HAP-1 (cell line): ENCODE data around the gene AHCY.
"Not testable (repeated sequence)": the region's sequence is repeated elsewhere in the genome, so short reads cannot be mapped to it uniquely, and the experiment has no call there.

ENCODE experiments used
- DNase-seq, 2 experiments: peaks; one replicate each; pipeline ENCODE4 v3.0.0-alpha.2; 2016 to 2020; ENCODE audit warnings: low spot score in 2 of 2
- H3K27me3 ChIP-seq: fragments of 250-450 bp; sonication (Bioruptor Pico); 2 replicates; pipeline ENCODE4 v1.5.1; 2020; ENCODE audit warnings: low read depth, mild to moderate bottlenecking, moderate library complexity
- H3K36me3 ChIP-seq: fragments of 250-450 bp; sonication (Bioruptor Pico); replicated peaks from 2 replicates; pipeline ENCODE4 v1.5.1; 2020; ENCODE audit warnings: mild to moderate bottlenecking
- H3K4me1 ChIP-seq: fragments of 250-450 bp; sonication (Bioruptor Pico); 2 replicates; pipeline ENCODE4 v1.5.1; 2020; ENCODE audit warnings: mild to moderate bottlenecking
- H3K4me3 ChIP-seq: fragments of 250-450 bp; sonication (Bioruptor Pico); 2 replicates; pipeline ENCODE4 v1.5.1; 2020; ENCODE audit warnings: mild to moderate bottlenecking, moderate library complexity
- H3K9me3 ChIP-seq: fragments of 250-450 bp; sonication (Bioruptor Pico); 2 replicates; pipeline ENCODE4 v1.5.1; 2020; ENCODE audit warnings: mild to moderate bottlenecking, moderate library complexity
- in situ Hi-C: fragments of 300-500 bp; cut with MboI; formaldehyde crosslinking; loops from 3 replicates; pipeline ENCODE4 v1.14.3; 2020; ENCODE audit warnings: low sequenced_read_pairs, inconsistent platforms, mixed read lengths

Gene AHCY

DNA sequence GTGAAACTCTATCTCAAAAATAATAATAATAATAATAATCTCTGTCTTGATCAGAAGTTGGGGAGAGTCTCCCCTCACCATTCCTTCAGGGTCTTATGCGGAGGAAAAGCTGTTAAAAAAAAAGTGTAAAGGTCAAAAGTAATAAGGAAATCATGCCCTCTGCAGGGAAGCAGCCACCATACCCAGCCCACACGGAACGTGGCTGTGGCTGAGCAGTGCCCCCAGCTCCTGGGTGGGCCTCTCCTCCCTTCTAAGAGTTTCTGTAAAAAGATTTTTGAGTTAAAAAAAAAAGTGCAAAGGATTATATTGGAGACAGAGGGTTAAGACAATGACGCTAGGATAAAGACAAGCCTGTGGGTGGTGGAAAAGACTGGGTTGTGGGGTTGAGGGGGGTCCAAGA lies 30.6 kb upstream of the AHCY start:
- no peaks in the 10 kb centered on the region; the same call in 1 of the 2 replicates for H3K4me1 ChIP-seq
- no peaks in the 10 kb centered on the region for H3K9me3 ChIP-seq
- H3K4me3 ChIP-seq, result no peak overlapping the region
- in situ Hi-C loops, result no loop called here
- H3K36me3 ChIP-seq, result no peaks in the 10 kb centered on the region
- no peak for DNase-seq
- no peaks in the 10 kb centered on the region for H3K27me3 ChIP-seq

DNA sequence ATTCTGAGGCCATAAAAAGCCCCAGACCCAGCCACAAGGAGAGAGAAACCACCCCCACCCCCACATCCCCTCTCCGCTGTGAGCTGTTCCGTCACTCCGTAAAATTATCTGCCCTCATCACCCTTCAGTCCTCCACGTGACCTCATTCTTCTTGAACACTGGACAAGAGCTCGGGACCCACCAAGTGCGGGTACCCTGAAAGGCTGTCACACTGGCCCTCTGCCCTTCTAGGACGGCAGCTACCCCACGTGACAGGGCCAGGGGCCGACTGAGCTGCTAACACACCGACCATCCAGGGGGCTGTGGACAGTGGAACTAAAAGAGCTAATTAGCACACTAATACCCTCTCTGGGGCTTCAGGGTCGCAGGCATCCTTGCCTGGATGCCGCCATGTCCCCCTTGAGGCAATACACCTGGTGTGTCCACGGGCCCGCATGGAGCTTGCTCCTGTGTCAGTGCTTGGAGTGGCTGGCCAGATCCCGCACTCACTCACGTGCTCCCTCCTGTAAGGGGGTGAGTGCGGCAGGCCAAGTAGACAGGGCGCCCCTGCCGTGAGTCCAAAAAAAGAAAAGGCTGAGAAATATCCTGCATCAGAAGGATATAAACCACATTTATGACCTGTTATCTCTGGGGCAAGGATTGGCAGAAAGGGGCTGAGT lies 29.2 kb upstream of the AHCY start:
- Histone ChIP-seq H3K27me3 (no peaks in the 10 kb centered on the region), H3K36me3 (no peaks in the 10 kb centered on the region), H3K4me1 (no peaks in the 10 kb centered on the region; the same call in 1 of the 2 replicates), H3K9me3 (no peaks in the 10 kb centered on the region), H3K4me3 (no peak overlapping the region)
- in situ Hi-C loops, result no loop called here
- no peak for DNase-seq

DNA sequence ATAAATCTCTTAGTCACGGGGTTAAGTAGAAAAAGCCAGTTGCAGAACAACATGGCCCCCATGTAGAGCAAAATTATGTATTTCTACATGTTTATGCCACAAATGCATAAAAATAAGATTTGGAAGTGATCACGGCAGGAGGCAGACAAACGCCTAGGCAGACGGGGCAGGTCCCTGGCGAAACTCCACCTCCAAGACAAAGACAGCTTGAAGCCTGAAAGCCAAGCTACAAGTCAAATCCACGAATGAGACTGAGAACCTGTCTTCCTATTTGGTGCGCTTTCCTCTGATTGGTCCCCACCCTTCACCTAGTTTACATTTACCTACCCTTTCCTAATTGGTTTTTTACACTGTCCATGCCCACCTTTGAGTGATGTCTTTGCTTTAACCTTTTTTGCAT lies 28.7 kb upstream of the AHCY start:
- in situ Hi-C loops, result no loop called here
- Histone ChIP-seq H3K4me3 (no peak overlapping the region), H3K9me3 (no peaks in the 10 kb centered on the region), H3K36me3 (no peaks in the 10 kb centered on the region), H3K4me1 (no peaks in the 10 kb centered on the region; the same call in 1 of the 2 replicates), H3K27me3 (no peaks in the 10 kb centered on the region)
- no peak for DNase-seq

DNA sequence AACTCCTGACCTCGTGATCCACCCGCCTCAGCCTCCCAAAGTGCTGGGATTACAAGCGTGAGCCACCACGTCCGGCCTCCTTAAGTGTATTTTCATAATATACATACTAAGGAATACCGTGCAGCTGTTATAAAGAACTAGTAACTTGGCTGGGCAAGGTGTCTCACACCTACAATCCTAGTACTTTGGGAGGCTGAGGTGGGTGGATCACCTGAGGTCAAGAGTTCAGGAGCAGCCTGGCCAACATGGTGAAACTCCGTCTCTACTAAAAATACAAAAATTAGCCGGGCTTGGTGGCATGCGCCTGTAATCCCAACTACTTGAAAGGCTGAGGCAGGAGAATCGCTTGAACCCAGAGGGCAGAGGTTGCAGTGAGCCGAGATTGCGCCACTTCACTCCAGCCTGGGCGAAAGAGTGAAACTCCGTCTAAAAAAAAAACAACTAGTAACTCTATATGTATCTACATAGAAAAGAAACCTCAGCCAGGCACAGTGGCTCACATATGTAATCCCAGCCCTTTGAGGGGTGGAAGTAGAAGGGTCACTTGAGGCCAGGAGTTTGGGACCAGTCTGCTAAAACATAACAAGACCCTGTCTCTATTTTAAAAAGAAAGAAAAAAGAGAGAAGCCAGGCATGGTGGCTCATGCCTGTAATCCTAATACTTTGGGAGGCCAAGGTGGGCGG lies 27.8 kb upstream of the AHCY start:
- H3K4me3 ChIP-seq, H3K36me3 ChIP-seq, H3K9me3 ChIP-seq, H3K4me1 ChIP-seq, in situ Hi-C loops, DNase-seq, H3K27me3 ChIP-seq: not testable (repeated sequence)

DNA sequence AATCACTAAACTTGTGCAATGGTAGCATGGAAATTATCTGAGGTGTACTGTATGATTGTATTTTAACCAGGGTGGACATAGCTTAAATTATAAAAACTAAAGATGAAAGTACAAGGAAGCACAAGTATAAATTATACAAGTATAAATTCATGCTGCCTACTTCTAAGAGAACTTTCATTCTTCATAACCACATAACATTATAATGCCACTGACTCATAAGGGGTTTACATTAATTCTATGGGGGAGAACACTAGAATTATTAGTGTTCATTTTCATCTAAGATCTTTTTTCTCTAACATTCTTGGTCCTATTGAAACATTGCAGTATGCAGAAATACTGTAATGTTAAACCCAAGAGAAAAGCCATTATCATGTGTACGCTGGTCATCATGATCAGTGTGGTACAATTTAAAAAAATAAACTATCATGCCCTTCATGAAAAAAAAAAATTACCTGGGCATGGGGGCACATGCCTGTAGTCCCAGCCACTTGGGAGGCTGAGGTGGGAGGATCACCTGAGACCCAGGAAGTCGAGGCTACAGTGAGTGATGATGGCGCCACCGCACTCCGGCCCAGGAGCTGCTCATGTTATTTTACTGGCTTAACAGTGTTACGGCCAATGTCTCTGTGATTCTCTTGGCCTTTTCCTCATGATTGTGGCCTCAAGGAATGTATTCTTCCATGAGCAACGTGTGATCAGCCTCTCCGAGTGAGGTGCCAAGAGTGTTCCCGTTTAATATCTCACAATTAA lies 25.9 kb upstream of the AHCY start:
- no peaks in the 10 kb centered on the region for H3K9me3 ChIP-seq
- H3K27me3 ChIP-seq, result no peaks in the 10 kb centered on the region
- no peaks in the 10 kb centered on the region for H3K4me1 ChIP-seq
- no peak overlapping the region for H3K4me3 ChIP-seq
- no peak for DNase-seq
- no peaks in the 10 kb centered on the region for H3K36me3 ChIP-seq
- in situ Hi-C loops, result no loop called here

DNA sequence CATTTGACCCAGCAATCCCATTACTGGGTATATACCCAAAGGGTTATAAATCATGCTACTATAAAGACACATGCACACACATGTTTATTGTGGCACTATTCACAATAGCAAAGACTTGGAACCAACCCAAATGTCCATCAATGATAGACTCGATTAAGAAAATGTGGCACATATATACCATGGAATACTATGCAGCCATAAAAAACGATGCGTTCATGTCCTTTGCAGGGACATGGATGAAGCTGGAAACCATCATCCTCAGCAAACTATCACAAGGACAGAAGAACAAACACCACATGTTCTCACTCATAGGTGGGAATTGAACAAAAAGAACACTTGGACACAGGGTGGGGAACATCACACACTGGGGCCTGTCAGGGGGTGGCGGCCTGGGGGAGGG lies 25.1 kb upstream of the AHCY start:
- H3K4me3 ChIP-seq, H3K27me3 ChIP-seq, in situ Hi-C loops, H3K9me3 ChIP-seq, DNase-seq, H3K36me3 ChIP-seq, H3K4me1 ChIP-seq: not testable (repeated sequence)

DNA sequence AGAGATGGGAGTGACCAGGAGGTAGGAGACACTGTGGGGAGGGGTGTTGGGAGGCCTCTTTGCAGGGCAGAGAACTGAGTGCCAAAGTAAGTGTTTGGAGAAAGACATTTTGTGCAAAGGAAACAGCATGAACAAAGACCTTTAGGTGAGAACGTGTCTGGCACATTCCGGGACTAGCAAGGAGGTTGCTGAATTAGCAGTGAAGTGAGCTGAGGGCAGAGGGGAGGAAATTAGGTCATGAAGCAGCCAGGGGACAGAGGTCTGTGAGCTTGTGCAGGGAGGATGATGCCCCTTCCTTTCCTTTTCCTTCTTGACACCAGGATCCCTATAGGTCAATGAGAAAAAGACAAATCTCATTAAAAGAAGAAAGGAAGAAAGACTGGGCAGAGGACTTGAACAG lies 21.4 kb upstream of the AHCY start:
- no peaks in the 10 kb centered on the region; the same call in 1 of the 2 replicates for H3K4me1 ChIP-seq
- H3K9me3 ChIP-seq, result no peaks in the 10 kb centered on the region
- no peaks in the 10 kb centered on the region for H3K36me3 ChIP-seq
- no peak overlapping the region for H3K4me3 ChIP-seq
- in situ Hi-C loops, result loop anchor here (25.0 kb wide), 1 partner anchor 388 kb away; the partner anchor contains the start of gene TP53INP2
- no peaks in the 10 kb centered on the region for H3K27me3 ChIP-seq
- DNase-seq, result no peak

DNA sequence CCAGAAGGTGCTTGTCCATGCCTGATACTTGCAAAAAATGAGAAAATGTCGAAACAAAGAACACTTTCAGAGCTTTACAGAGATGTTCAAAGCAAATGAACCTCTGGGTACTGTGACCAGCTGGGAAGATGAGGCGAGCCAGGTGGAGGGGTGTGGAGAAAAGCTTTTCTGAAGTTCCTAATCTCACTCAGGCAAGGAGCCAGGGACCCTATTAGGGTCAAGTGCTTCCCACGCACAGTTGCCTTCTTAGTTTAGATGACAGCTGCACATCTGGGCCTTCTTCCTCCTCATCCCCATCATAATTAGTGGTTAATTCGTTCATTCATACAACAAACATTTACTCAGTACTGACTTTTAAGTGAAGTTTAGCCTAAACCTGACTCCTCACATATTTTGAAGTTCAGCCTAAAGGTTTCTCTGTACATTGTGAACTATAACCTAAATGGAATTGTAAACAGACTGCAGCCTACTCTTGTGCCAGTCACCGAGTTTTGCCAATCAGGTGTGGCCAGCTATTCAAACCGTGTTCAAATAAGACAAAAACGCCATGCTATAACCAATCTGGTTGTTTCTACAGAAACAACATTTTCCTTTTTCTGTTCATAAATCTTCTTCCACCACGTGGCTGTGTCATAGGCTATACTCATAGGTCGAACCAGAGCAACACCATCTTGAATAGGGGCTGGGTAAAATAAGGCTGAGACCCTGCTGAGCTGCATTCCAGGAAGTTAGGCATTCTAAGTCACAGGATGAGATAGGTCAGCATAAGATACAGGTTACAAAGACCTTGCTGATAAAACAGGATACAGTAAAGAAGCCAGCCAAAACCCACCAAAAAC lies 19.3 kb upstream of the AHCY start:
- Histone ChIP-seq H3K4me3 (no peak overlapping the region), H3K9me3 (no peaks in the 10 kb centered on the region), H3K36me3 (no peaks in the 10 kb centered on the region), H3K27me3 (no peaks in the 10 kb centered on the region), H3K4me1 (peaks cover 9% of the 10 kb centered on the region)
- in situ Hi-C loops, result loop anchor here (25.0 kb wide), 1 partner anchor 390 kb away; the partner anchor contains the start of gene TP53INP2
- no peak for DNase-seq

DNA sequence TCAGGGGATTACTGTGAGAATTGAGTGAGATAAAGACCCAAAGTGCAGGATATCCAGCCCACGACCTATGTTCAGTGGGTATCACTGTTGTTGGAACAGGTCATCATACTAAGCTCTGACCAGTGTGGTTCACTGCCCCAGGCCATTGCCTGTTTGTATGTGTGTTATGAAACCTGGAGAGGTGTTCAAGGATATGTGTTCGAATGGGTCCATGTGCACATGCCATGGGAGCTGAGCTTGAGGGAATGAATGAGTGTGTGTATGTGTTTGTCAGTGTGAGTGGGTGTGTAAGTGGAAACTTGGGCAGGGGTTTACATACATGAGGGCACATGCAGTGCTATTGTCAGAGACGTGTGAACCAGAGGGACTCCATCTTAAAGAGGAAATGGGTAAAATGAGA lies 17.7 kb upstream of the AHCY start:
- Histone ChIP-seq H3K27me3 (no peaks in the 10 kb centered on the region), H3K36me3 (no peaks in the 10 kb centered on the region), H3K4me3 (no peak overlapping the region), H3K9me3 (no peaks in the 10 kb centered on the region), H3K4me1 (peaks cover 9% of the 10 kb centered on the region)
- in situ Hi-C loops, result loop anchor here (25.0 kb wide), 1 partner anchor 391 kb away; the partner anchor contains the start of gene TP53INP2
- DNase-seq, result no peak

DNA sequence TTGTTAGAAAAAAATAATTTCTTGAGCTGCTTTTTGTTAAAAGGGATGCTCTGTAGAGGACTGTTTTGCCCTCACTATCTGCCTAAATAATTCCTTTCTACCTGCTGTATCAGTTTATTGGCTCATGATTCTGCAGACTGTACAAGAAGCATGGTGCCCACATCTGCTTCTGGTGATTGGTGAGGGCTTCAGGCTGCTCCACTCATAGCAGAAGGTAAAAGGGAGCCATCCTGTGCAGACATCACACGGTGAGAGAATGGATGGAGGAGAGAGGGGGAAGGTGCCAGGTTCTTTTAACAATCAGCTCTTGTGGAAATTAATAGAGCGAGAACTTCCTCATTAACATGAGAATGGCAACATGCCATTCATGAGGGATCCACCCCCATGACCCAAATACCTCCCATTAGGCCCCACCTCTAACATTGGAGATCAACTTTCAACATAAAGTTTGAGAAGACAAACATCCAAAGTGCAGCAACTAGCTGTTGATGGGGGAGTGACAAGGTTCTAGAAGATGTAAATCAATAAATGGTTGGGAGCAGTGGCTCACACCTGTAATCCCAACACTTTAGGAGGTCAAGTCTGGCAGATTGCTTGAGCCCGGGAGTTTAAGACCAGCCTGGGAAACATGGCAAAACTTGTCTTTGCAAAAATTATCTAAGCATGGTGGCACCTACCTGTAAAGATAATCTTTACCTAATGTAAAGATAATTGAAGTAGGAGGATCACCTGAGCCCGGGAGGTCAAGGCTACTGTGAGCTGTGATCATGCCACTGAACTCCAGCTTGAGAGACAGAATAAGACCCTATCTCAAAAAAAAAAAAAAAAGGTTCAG lies 15.7 kb upstream of the AHCY start:
- in situ Hi-C loops, result loop anchor here (25.0 kb wide), 1 partner anchor 393 kb away; the partner anchor contains the start of gene TP53INP2
- peak; percentile 55 to 68 for DNase-seq
- Histone ChIP-seq H3K4me3 (no peak overlapping the region), H3K4me1 (peaks cover 9% of the 10 kb centered on the region), H3K36me3 (no peaks in the 10 kb centered on the region), H3K9me3 (no peaks in the 10 kb centered on the region), H3K27me3 (no peaks in the 10 kb centered on the region)

DNA sequence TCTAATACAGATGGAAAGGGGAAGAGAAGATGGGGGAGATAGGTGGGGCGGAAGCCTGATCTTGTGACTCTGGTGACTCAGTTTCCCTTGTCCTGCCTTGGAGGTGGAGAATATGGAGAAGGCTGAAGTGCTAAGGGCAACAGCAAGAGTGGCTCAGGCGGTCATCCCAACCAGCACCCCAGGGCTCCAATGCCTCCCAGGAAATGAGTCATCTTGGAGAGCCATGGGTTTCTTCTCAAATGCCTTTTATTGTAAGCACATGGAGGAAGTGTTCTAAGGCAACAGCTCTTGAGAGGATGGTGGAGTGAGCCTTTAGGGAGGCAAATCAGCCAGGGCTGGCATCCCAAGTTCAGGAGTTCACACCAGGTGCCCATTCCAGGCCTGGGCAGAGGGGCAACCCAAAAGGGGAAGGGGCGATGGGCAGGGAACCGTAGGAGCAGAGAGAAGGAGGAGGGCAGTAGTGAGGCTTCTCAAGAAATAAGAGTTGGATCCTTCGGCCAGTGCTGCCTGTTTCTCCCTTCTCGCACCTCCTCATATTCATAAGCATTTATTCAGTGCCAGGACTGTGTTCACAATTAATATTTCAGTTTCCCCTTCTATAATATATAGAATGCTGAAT lies 13.2 kb upstream of the AHCY start:
- in situ Hi-C loops, result loop anchor here (25.0 kb wide), 1 partner anchor 396 kb away; the partner anchor contains the start of gene TP53INP2
- Histone ChIP-seq H3K27me3 (no peaks in the 10 kb centered on the region), H3K9me3 (no peaks in the 10 kb centered on the region), H3K4me3 (no peak overlapping the region), H3K36me3 (no peaks in the 10 kb centered on the region), H3K4me1 (peaks cover 12% of the 10 kb centered on the region)
- DNase-seq, result no peak

DNA sequence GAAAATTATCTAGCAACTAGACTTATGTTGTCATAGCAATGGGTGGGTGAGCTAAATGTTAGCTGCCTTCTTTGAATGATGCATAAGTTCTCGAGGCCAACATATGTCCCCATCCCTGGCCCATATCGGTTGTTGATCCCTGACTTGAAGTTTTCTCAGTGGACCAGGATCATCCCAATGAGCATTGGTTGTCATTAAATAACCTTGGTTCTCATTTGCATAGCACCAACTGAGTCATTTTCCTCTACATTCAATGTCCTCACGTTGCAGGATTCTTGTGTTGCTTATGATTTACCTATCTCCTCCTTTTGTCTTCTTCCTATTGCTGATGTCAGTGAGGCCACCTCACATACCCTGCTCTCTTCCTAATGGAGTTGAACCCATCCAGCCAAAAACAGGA lies 12.1 kb upstream of the AHCY start:
- H3K4me1 ChIP-seq, result peaks cover 12% of the 10 kb centered on the region
- H3K9me3 ChIP-seq, result no peaks in the 10 kb centered on the region
- no peak overlapping the region for H3K4me3 ChIP-seq
- no peaks in the 10 kb centered on the region for H3K27me3 ChIP-seq
- in situ Hi-C loops, result loop anchor here (25.0 kb wide), 1 partner anchor 397 kb away; the partner anchor contains the start of gene TP53INP2
- no peak for DNase-seq
- no peaks in the 10 kb centered on the region for H3K36me3 ChIP-seq
